DOHH2 (cell line): Measurements from ENCODE around the gene SRC.

Source experiments
- CTCF ChIP-seq: fragments of 200-600 bp; sonication (generic); IDR thresholded peaks from one replicate; pipeline ENCODE4 v1.5.1; 2014; ENCODE audit warnings: antibody characterized with exemption, mild to moderate bottlenecking, low read depth, low read length; ENCODE audit not compliant: poor library complexity, severe bottlenecking
- EZH2phosphoT487 ChIP-seq: fragments of 200-600 bp; sonication (generic); IDR thresholded peaks from 2 replicates; pipeline ENCODE4 v1.6.1; 2017; ENCODE audit warnings: borderline replicate concordance, mild to moderate bottlenecking, antibody characterized with exemption, low read length, moderate library complexity, mixed read lengths

- TF ChIP-seq CTCF: no peak
- no peak for TF ChIP-seq EZH2phosphoT487
Measured at GRCh38 chr20:37347891-37348791, 2.2 kb downstream of the SRC start.
